SK-N-SH treated with all-trans-retinoic acid at 6 μM for 48 hours (cell line): Measurements from ENCODE around the gene GPR12.

Experiments used
- BACH2 ChIP-seq: fragments of 250-450 bp; sonication (Bioruptor Pico); IDR thresholded peaks from 2 replicates; pipeline ENCODE4 v1.9.0; 2021; ENCODE audit warnings: mild to moderate bottlenecking, borderline replicate concordance
- PATZ1 ChIP-seq: fragments of 250-450 bp; sonication (Bioruptor Pico); IDR thresholded peaks from 2 replicates; pipeline ENCODE4 v1.8.0; 2020; ENCODE audit warnings: mild to moderate bottlenecking, moderate library complexity, borderline replicate concordance
- ZFP3 ChIP-seq: fragments of 250-450 bp; sonication (Bioruptor Pico); IDR thresholded peaks from 2 replicates; pipeline ENCODE4 v1.5.0; 2020; ENCODE audit warnings: mild to moderate bottlenecking, moderate library complexity

GRCh38 chr13:26771796-26772195 lies 11.2 kb upstream of the GPR12 start:
- no peak for TF ChIP-seq BACH2 (CRISPR knock-in tag)
- TF ChIP-seq ZFP3 (CRISPR knock-in tag), result no peak
- no peak for TF ChIP-seq PATZ1 (CRISPR knock-in tag)
